Amygdala (tissue), 56 donors: ENCODE measurements around the gene ZEB2.

ENCODE experiments used
- DNase-seq, 56 donors: peaks; one replicate each; lab custom pipeline; 2025; lab: John Stamatoyannopoulos, UW

ZEB2 gene

DNA sequence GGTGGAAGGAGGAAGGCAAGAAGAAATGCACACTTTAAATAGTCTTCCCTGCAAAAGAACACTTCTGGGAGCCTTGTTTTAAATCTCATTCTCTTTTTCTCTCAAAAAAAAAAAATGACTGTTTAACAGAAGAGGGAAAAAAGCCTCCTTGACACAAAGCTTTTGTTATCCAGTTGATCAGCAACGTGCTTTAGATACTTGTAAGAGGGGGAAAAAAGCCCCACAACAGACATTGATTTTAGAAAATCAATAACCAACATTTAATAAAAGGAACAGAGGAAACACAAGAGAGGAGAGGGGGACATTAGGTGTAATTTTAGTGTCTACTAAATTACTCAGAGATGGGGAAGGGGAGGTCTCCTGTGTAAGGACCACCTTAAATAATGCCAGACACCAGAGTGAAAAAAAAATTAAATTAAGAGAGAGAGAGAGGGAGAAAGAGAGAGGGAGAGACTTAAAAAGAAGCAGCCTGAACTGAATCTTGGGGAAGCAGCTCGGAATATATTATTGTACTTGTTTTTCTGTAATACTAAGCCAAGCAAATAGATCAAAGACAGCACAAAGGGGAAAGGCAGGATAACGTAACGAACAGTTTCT, 4.7 kb downstream of the ZEB2 start:
- no peak for DNase-seq

DNA sequence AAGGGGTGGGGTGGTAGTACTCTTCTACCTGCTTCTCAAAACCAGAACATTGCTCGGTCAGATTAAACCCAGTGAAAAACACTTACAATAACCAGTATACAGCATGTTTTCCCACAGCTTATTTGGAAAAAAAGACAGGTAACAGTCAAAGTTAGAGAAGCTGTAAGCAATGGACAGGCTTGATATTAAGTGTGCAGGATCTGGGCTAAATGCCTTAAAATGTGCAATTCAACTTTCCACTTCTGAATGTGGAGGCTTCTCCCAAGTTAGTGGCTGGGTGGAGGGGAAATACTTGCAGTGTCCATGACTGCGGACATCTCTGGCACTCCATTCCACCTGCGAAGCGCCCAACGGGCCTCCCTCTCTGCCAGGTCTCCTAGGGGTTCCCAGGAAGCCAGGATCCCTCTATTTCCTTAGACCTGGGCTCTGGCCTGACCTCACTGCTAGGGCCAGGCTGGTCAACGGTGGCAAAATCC, 5.3 kb downstream of the ZEB2 start:
- peak in 4 of 56 donors; percentile 21 to 40 (median 30) for DNase-seq

DNA sequence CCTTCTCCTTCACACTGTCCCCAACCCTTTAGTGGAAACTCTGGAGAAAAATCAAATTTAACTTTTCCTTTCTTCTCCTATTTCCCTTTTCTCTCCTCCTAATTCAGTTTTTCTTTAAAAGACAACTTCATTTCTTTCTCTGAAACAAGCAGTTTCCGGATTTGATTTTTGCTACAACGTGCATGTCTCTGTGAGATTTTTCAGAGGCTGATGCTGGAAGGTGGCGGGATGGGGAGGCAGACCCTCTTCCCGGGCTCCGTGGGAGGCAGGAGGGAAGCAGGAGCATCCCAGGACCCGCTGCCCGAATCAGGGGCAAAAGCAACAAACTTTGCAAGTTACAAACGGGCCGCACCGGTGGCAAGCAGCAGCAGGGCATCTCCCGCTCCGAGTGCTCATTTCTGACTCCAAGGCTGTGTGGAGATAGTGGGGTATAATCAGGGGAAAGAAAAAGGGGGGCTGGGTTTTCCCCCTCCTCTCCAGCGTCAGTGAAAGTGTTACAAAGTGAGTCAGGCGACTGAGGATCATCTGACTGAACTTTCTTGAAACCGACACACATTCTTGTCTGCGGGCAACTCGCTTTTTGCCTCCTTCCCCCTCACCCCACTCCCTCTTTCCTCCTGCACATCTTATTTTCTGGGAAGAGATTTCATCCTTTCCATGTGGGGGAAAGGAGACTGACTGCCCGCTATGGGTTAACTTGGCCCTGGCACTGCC, 6.4 kb downstream of the ZEB2 start:
- DNase-seq = peak in 21 of 56 donors; percentile 29 to 79 (median 53)

DNA sequence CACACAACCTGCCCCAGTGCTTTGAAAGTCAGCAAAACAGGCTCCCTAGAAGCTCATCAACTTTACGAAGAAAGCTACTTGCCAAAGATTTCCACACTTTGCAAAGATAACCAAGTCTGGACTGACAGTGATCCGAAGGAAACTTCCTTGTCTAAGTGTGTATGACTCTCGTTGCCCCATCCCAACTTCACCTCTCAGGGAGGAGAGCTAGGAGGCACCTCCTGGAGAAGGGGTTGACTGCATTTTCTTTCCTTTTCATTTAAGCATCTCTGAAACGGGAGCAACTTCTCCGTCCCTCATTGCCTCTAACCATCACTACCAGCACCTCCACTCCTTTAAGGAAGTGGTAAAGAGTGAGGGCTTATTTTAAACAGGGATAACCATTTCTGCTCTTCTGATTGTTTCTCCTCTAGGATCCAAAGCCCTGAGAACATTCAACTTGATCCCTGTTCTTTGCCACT, 7.0 kb downstream of the ZEB2 start:
- no peak for DNase-seq

DNA sequence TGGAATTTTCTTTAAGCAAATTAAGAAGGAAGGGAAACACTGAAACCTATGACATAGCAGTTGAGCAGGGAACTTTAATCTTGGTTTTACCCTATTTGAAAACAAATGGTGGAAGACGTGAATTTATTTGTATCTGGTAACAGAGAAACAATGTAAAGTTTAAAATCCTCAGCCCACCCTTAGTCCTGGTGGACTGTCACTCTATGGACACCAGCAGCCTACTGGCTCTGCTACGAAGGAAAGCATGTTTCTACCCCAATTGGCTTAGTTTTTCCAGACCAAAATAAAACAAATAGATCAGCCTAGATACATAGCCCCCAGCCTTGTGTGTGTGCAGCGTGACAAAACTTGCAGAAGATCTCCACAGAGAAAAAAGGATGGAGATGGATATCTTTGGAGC, 7.4 kb downstream of the ZEB2 start:
- no peak for DNase-seq

DNA sequence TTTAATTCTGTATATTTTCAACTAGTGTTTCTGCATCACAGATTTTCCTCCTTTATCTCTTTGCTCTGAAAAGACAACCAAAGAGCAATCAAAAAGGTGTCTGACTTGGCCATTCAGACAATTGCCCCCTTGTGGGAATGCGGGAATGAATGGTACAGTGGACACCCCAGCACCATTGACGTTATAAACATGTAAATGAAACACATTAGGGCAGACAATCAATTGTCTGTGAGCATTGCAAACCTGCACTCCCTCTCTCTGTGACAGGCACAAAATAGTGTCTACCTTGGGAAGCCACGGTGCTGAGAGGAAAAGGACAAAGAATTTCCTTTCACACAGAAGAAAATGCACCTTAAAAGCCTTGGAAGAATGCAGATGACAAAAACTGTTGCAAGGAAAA, 8.0 kb downstream of the ZEB2 start:
- peak in 28 of 56 donors; percentile 25 to 87 (median 54) for DNase-seq

DNA sequence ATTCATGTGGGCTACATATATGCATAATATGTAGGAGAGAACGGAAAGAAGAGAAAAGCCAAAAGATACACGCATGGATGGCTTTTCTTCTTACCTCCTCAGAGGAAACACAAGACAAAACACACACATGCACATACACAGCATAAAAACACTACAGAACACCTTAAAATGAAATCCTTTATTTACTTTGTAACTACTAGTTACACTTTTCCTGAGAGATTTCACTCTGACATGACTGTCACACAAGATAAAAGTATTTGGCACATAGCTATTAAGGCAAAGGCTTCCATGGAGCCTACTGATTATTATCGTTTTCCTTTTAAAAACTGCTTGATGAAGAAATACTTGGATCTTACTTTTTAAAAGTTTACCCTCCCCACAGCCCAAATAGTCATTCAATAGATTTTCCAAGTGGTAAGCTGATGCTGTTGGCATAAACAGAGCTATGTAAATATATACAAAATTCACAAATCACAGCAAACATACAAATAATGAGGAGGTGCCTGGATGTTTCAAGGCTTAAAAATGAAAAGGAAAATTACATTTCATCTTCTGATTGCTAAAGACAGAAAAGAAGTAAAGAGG, 8.6 kb downstream of the ZEB2 start:
- no peak for DNase-seq

DNA sequence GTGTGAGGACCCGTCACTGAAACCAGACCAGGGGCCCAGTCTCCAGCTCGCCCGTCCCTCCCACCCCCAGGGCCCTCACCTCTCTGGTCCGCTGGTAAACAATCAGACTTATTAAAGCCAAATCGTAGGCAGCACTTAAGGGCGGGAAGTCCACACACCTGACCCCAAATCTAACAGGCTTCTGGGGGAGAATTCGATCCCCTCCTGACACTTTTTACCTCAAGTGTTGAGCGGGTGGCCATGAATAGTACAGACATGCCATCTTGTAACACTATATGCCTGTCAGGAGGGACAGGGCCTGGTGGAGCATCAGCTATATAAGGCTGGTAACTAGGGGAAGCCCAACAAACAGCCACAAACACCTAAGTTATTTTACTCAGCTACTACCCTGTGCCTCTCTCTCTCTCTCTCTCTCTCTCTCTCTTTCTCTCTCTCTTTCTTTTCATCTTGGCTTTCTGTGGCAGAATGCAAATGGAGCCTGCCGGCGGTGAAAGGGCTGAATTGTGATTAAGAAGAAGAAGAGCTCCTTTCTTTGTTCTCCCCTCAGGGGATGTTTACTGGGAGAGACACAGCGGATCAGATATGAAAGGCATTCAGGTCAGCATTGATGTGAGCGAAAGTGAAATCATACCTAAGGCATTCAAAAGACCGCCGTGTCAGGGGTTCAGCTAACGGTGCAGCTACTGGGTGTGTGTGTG, 9.5 kb downstream of the ZEB2 start:
- peak in 1 of 56 donors; percentile 52 for DNase-seq

DNA sequence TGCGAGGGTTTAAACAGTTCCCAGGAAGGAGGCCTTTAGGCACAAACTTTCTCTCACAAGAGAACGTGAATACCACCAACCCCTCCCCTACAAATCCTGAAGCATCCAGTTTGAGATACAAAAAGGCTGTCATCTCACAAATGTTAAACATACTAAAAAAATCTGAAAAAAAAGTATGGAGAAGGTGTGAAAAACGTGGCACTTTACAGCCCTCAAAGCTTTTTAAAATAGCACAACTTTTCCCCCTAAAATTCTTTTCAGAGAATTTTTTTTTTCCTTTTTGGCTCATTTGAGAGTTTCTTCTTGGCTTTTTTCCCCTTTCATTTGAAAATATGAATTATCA, 10.1 kb downstream of the ZEB2 start:
- DNase-seq = no peak

DNA sequence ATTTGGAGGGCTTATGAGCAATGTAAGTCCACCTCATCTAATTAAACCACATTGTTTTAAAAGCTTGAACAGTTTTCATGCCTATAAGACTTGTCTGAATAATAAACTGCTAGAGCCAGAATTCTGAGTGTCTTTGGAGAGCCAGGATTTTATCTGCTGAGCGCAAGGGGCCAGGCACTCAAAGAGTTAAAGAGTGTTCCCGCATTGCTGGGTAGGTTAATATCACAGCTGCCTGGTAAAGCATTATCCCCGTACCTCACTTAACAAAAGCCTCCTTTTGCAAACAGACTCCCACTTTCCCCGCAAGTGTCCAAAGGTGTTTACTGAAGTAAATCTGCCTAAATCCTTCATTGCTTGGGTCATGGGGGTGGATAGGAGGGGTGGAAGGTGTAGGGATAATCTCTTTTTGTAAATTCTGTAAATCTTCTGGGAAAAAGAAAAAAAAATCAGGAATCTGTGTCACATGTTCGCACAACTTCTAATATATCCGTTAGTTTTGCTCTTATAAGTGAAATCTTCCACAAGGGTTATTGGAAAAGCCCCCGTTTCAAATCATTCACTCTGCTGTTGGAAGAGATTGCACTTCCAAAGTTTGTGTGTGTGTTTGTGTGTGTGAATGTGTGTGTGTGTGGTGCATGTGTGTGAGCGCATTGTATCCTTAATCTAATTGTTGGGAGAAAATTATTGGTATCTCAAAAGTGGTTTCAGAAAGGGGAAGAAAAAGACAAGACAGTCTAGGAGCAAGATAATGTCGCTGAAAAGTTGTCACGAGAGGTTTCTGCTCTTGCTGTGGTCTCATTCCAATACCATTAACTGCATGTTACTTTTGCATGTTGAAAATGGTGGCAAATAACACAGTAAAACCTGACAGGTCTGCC, 10.7 kb downstream of the ZEB2 start:
- no peak for DNase-seq

DNA sequence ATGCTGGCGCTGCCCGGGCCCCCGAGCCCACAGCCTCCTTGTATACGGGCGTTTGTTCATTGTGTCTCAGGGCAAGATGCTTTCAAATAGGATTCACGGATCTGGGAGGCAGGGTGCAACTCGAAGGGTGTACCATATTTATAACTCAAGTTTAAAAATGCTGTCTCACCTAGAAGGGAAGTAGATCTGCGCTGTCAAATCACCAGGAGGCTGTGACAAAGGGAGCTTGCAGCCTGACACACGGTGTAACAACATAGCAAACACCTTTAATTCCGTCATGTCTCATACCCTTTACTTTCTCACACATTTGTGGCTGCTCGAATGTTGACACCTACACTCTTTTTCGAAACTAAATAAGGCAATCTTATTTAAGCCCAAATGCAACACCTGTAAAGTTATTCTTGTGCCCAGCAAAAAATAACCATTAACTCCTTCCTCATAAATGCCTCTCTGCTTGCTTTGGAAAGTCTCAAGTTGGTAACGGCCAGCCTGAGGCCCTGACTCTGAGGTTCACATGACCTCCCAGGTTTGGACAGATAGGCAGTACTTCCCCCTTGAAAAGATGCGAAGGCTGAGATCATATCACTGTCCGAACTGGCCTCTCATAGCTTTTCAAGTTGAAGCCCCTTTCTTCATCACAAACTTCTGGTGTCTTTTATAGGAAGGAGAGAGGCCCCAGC, 11.6 kb downstream of the ZEB2 start:
- DNase-seq = peak in 36 of 56 donors; percentile 17 to 84 (median 60)

DNA sequence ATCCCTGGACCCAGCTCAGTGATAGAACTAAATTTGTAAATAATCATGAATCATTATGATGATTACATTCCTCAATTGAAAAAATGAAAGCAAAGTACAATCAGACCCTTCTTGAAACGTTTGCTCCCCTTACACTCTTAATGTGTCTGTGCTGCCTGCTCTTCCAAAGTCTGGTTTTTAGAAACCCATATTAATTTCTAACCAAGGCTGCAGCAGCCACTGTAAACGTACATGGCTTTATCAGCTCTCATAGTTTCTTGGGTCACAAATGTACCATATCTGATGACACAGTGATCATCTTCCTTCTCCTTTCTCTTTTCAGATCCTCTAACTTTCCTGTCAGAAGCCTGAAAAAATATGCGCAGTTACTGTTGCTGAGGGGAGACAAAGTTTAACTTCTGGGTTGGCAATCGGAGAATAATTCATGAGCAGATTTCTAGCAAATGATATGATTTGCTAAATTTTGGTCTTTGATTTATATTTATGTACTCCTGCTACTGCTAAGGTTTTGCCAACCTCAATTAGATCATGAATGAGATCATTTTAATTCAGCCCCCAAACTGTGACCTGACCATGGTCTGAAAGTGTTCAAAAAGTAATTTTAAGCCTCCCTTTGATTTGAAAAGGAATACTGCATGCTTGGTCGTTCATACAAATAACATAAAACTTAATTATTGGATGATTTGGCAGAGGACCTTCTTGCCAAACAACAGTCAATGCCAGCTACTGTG, 12.3 kb downstream of the ZEB2 start:
- no peak for DNase-seq

DNA sequence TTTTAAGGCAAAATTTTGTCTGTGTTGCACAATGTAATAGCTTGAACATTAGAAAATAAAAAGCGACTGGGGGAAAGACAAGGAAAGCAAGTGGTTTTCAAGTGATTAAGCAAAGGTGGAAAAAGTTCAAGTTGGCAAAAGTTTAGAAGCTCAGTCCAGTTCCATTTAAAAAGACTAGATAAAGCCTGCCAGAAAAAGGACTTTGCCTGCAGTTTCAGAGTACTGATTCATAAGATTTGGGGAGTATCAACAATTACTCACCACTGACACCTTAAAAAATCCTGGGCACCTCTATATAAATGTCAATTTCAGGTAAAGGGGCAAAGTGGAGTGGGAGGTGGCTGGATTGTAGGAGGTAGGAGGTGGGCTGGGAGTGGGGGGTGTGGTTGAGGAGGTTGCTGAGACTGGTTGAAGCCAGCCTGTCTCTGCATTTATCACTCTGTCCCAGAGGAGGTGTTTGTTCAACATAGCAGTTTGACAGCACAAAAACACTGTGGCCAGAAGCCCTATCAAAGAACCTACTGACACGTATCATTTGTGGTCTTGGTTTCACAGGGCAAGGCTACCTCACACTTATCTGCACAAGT, 14.6 kb downstream of the ZEB2 start:
- no peak for DNase-seq

DNA sequence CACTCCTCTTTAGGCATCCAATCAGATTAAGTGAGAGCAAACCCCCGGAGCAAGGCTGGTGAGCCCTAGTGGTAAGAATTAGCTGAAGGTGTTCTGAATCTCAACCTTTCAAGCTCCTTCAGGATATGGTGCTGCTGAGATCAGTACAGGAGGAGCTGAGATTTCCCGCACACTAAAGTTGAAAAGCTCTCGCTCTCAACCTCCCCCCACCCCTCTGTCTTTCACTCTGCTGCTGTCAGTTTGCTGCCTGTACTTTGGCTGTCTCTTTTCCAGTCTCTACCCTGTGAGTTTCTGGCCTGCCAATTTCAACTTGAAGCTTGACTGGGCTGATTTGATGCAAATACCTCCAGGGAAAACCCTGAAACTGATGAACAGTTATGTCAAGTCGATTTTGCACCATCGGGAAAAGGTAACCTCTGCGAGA, 15.7 kb downstream of the ZEB2 start:
- peak in 3 of 56 donors; percentile 30 to 52 (median 36) for DNase-seq

DNA sequence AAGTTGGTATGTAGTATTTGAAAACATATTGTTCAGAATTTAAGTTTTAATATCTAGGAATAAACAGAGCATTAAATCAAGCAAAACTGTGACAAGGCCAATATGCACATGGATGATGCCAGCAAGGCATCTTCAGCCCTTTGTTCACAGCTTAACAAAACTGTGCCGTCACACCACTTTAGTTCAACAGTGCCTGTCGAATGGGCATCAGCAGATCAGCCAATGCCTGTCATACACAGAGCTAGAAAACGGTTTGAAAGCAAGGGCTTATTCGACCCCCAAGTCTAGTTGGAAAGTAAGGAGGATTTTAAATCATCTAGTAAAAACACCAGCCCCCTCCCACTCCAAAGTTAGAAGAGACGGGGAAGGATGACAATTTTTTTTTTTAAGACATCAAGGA, 16.7 kb downstream of the ZEB2 start:
- DNase-seq = peak in 6 of 56 donors; percentile 21 to 60 (median 42)

DNA sequence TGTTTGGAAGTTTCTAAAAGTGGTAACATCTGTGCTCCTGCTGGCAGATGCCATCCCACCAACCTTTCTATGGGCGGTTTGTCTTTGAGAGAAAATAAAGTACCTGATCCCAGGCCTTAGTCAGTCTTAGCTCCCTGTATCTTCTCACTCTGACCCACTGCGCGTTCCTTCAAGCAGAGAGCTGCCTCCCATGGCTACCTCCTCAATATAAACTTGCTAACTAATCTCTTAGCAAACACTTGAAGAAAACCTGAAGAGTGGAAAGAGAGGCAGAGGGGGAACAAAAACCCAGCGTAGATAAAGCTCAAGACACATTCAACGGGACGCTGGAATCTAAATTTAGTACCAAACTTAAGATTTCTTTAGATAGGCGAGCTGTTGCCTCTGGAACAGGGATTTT, 17.6 kb downstream of the ZEB2 start:
- DNase-seq = no peak

DNA sequence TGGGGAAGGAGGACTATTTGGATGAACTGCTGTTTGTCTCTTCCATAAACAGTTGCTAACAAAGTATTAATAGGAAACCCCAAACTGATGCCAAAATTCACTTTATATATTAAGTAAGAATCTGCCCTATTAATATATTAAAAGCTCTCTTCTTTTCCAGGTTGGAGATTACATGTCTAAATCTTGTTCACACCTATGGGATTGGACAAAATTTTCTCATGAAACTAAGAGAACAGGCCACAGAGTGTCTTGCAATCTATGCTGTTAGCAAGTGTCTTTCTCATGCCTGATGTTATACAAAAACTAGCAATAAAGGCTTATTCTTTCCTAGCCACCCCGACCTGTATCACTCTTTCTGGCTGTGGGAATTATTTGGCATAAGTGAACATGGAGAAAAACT, 18.3 kb downstream of the ZEB2 start:
- no peak for DNase-seq

DNA sequence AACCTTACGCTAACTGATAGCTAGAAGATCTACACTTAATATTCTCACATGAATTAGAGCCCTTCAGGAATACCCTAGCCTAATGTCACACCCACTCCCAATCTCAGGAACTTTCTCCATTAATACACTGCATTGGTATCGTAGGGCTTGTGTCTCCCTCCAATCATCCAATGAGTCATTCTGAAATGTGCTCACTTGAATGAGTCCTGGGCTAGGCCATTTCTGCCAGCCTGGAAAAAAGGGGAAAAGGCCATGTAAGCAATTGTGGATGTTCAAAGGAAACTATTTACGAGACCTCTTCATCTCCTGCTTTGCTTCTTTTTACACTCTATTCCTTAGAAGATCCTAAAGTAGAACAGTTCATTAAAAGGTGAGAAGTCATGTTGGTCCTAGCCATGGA, 18.8 kb downstream of the ZEB2 start:
- DNase-seq = no peak

DNA sequence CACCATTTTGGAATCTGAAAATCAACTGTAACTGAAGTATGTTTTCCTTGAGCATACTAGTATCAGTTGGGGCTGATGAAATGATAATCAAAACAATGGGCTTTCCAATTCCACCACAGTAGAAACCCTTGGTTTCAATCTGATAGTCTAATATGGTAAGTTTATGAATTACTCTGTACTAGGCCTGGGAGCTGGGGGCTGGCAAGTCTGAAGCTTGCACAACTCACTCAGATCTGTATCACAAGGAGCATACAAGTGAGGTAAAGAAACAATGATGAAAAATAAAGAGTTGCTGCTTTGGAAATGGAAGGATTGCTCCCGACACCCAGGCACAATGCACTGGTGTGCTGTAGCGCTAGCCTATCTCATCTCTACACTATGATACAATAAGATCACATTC, 19.4 kb downstream of the ZEB2 start:
- DNase-seq = no peak
